HG03103 (cell line): ENCODE results near the gene RITA1.

Experiments used
- ATAC-seq: cut with Tn5 transposase; IDR thresholded peaks from one replicate; pipeline ENCODE4 v1.9.1; 2021; ENCODE audit warnings: low read depth; ENCODE audit not compliant: unreplicated experiment

RITA1 gene

GRCh38 chr12:113241191-113242025, 55.9 kb downstream of the RITA1 start:
- no peak for ATAC-seq
